Spleen (tissue), 7 donors: ENCODE measurements around the gene PINLYP.

ENCODE experiments used
- CTCF ChIP-seq, 11 experiments: fragments of 200-600 bp in 7 of 11; fragments of 450-650 bp in 4 of 11; sonication (generic) in 4 of 11; IDR thresholded peaks in 8 of 11; conservative IDR thresholded peaks in 3 of 11; 1 replicate in 7 of 11; 2 replicates in 4 of 11; pipeline versions ENCODE4 v1.4.0 to v1.8.0; 2016 to 2021; ENCODE audit warnings: antibody characterized with exemption in 11 of 11, inconsistent platforms in 4 of 11, mild to moderate bottlenecking in 1 of 11
- POLR2A ChIP-seq, 3 donors: fragments of 450-650 bp; IDR thresholded peaks; one replicate each; pipeline ENCODE4 v1.5.1; 2017; ENCODE audit warnings: antibody characterized with exemption in 3 of 3, mild to moderate bottlenecking in 1 of 3
- POLR2AphosphoS5 ChIP-seq, 3 donors: sonication (generic); formaldehyde crosslinking; IDR thresholded peaks; one replicate each; pipeline ENCODE4 v1.5.1; 2017; ENCODE audit warnings: antibody characterized with exemption in 3 of 3
- donor health status: DM: no; HTN: no; CAD: no; lungs with moderate emphysema.
- donor health status: DM: no; HTN: no; CAD: no.
- donor health status: DM: no; HTN: no; CAD: no.

- TF ChIP-seq CTCF (IDR thresholded peaks at IDR 0.05 in 8 of 11, conservative IDR thresholded peaks at IDR 0.05 in 3 of 11) (no peak), POLR2AphosphoS5 (IDR thresholded peaks at IDR 0.05) (peak; percentile 91 to 96 (median 95)), POLR2A (IDR thresholded peaks at IDR 0.05) (peak in 2 of 3 donors; percentile 61 to 89)
Observed at GRCh38 chr19:43595999-43596841, 20.6 kb downstream of the PINLYP start, which contains the start of the genes IRGQ and ZNF576.
